ENCODE results near the gene GRAMD2A.

The GRAMD2A gene

GRCh38 chr15:72197460-72198355, at the start of gene GRAMD2A:
Gene GRAMD2A, minus strand, starts transcription at chr15:72197787.
- peak in 1 of 3 experiments; percentile 47 for DNase-seq (ENCODE audit: low read depth in 3 of 3)

GRCh38 chr15:72242775-72243370, 45.3 kb upstream of the GRAMD2A start:
- no peak for DNase-seq (ENCODE audit: low read depth in 3 of 3)

- DNase-seq (ENCODE audit: low read depth in 3 of 3), result no peak
Observed at GRCh38 chr15:72239652-72240051, 42.1 kb upstream of the GRAMD2A start.

GRCh38 chr15:72238586-72238985, 41.0 kb upstream of the GRAMD2A start:
- no peak for DNase-seq (ENCODE audit: low read depth in 3 of 3)

GRCh38 chr15:72237853-72238224, 40.3 kb upstream of the GRAMD2A start:
- no peak for DNase-seq (ENCODE audit: low read depth in 3 of 3)

- peak; percentile 57 to 76 (median 59) for DNase-seq (ENCODE audit: low read depth in 3 of 3)
Observed at GRCh38 chr15:72237029-72237852, 39.7 kb upstream of the GRAMD2A start.

- DNase-seq (ENCODE audit: low read depth in 3 of 3), result no peak
Observed at GRCh38 chr15:72236381-72237003, 38.9 kb upstream of the GRAMD2A start.

GRCh38 chr15:72235298-72235697, 37.7 kb upstream of the GRAMD2A start:
- no peak for DNase-seq (ENCODE audit: low read depth in 3 of 3)

- no peak for DNase-seq (ENCODE audit: low read depth in 3 of 3)
Observed at GRCh38 chr15:72233769-72234168, 36.2 kb upstream of the GRAMD2A start.

- peak in 1 of 3 experiments; percentile 38 for DNase-seq (ENCODE audit: low read depth in 3 of 3)
Observed at GRCh38 chr15:72231833-72232478, 34.4 kb upstream of the GRAMD2A start.

GRCh38 chr15:72231066-72231832, 33.7 kb upstream of the GRAMD2A start, which contains the start of gene PKM:
Gene PKM, minus strand, starts transcription at chr15:72231190. Its CDS starts 12,093 bp downstream, at chr15:72219097.
- peak; percentile 94 to 98 (median 97) for DNase-seq (ENCODE audit: low read depth in 3 of 3)

- DNase-seq (ENCODE audit: low read depth in 3 of 3), result peak; percentile 67 to 96 (median 78)
Observed at GRCh38 chr15:72230197-72231065, 32.8 kb upstream of the GRAMD2A start.

GRCh38 chr15:72229947-72230196, 32.3 kb upstream of the GRAMD2A start:
- no peak for DNase-seq (ENCODE audit: low read depth in 3 of 3)

- DNase-seq (ENCODE audit: low read depth in 3 of 3), result peak in 1 of 3 experiments; percentile 32
Observed at GRCh38 chr15:72229076-72229946, 31.7 kb upstream of the GRAMD2A start.

- no peak for DNase-seq (ENCODE audit: low read depth in 3 of 3)
Observed at GRCh38 chr15:72227720-72228119, 30.1 kb upstream of the GRAMD2A start.

GRCh38 chr15:72227192-72227586, 29.6 kb upstream of the GRAMD2A start:
- DNase-seq (ENCODE audit: low read depth in 3 of 3), result peak in 2 of 3 experiments; percentile 37 to 58

- no peak for DNase-seq (ENCODE audit: low read depth in 3 of 3)
Observed at GRCh38 chr15:72223278-72223677, 25.7 kb upstream of the GRAMD2A start.

- no peak for DNase-seq (ENCODE audit: low read depth in 3 of 3)
Observed at GRCh38 chr15:72222393-72222792, 24.8 kb upstream of the GRAMD2A start.

GRCh38 chr15:72220687-72221086, 23.1 kb upstream of the GRAMD2A start:
- no peak for DNase-seq (ENCODE audit: low read depth in 3 of 3)
